Hepatocyte (in vitro differentiated cells): Measurements from ENCODE around the gene PKNOX2.

Experiments used
- EZH2 ChIP-seq: fragments of 200-600 bp; sonication (generic); IDR thresholded peaks from 2 replicates; pipeline ENCODE4 v1.6.1; 2016; ENCODE audit warnings: antibody characterized with exemption, mild to moderate bottlenecking, borderline replicate concordance
- TF ChIP-seq, protein P1 (sequence below): fragments of 200-600 bp; sonication (generic); IDR thresholded peaks from 2 replicates; pipeline ENCODE4 v1.5.1; 2016; ENCODE audit warnings: antibody characterized with exemption, mild to moderate bottlenecking; ENCODE audit not compliant: poor library complexity

DNA sequence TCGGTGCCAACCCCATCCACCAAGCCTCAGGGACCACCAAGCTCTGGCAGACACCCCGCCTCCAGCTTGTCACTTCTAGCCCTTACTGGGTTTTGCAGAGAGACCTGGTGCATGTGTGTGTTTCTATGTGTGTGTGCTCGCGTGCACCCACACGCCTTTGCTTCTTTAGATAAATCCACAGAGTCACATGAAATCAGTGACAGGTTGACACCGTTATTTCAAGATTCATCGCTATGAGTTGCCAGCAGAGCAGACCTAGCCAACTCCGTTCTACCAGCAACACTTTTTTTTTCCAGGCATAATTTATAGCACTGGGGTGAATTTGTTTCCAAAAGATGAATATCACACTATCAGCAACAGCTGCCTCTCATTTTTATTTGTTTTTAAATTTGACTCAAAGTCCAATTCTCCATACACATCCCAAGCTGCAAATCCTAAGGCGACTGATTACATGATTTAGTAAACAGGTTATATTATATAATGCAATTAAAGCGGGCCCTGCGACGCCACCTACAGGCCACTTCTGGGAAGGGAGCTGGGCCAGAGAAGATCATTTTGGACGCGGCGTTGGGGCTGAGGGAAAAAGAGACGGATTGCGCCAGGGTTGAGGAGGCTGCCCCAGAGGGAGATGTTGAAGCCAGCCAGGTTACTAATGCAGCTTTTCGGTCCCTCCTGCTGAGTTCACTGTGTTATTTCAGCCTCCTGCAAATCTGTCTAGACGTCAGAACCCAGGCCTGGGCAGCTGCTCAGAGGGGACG is 181.0 kb downstream of the PKNOX2 start:
- TF ChIP-seq, protein P1, sequence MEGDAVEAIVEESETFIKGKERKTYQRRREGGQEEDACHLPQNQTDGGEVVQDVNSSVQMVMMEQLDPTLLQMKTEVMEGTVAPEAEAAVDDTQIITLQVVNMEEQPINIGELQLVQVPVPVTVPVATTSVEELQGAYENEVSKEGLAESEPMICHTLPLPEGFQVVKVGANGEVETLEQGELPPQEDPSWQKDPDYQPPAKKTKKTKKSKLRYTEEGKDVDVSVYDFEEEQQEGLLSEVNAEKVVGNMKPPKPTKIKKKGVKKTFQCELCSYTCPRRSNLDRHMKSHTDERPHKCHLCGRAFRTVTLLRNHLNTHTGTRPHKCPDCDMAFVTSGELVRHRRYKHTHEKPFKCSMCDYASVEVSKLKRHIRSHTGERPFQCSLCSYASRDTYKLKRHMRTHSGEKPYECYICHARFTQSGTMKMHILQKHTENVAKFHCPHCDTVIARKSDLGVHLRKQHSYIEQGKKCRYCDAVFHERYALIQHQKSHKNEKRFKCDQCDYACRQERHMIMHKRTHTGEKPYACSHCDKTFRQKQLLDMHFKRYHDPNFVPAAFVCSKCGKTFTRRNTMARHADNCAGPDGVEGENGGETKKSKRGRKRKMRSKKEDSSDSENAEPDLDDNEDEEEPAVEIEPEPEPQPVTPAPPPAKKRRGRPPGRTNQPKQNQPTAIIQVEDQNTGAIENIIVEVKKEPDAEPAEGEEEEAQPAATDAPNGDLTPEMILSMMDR, result peak; percentile 92
- no peak for TF ChIP-seq EZH2
